Uterus (tissue), 2 donors: ENCODE results near the gene PIGR.

Source experiments
- CTCF ChIP-seq, 4 experiments: fragments of 200-600 bp in 2 of 4; fragments of 450-650 bp in 2 of 4; sonication (generic) in 2 of 4; IDR thresholded peaks; one replicate each; pipeline ENCODE4 v1.5.1; 2016 to 2019; ENCODE audit warnings: antibody characterized with exemption in 4 of 4, mild to moderate bottlenecking in 2 of 4, moderate library complexity in 1 of 4
- POLR2A ChIP-seq, 2 donors: fragments of 450-650 bp; IDR thresholded peaks; one replicate each; pipeline ENCODE4 v1.6.1; 2016; ENCODE audit warnings: antibody characterized with exemption in 2 of 2, mild to moderate bottlenecking in 1 of 2, moderate library complexity in 1 of 2

GRCh38 chr1:206979379-206980043, 33.2 kb upstream of the PIGR start:
- no peak for TF ChIP-seq POLR2A (IDR thresholded peaks at IDR 0.05)
- TF ChIP-seq CTCF (IDR thresholded peaks at IDR 0.05) = no peak
